ENCODE measurements around the gene BCAT1.
"Not testable (repeated sequence)": the region's sequence is repeated elsewhere in the genome, so short reads cannot be mapped to it uniquely, and the experiment has no call there.

Gene BCAT1

GRCh38 chr12:24896171-24896570 lies 52.7 kb downstream of the BCAT1 start:
- no peak for DNase-seq

GRCh38 chr12:24895612-24896011 lies 53.3 kb downstream of the BCAT1 start:
- no peak for DNase-seq

GRCh38 chr12:24894879-24895278 lies 54.0 kb downstream of the BCAT1 start:
- no peak for DNase-seq

GRCh38 chr12:24890048-24890803 lies 58.7 kb downstream of the BCAT1 start:
- no peak for DNase-seq

GRCh38 chr12:24889411-24889810 lies 59.5 kb downstream of the BCAT1 start:
- DNase-seq, result no peak

- no peak for DNase-seq
These were observed 60.1 kb downstream of the BCAT1 start for GRCh38 chr12:24888813-24889212.

GRCh38 chr12:24884911-24885310 lies 64.0 kb downstream of the BCAT1 start:
- DNase-seq, result no peak

GRCh38 chr12:24881724-24882371 lies 67.1 kb downstream of the BCAT1 start:
- no peak for DNase-seq

- no peak for DNase-seq
These were observed 67.7 kb downstream of the BCAT1 start for GRCh38 chr12:24881227-24881626.

- DNase-seq, result no peak
These were observed 68.2 kb downstream of the BCAT1 start for GRCh38 chr12:24880732-24881131.

GRCh38 chr12:24879644-24880043 lies 69.3 kb downstream of the BCAT1 start:
- DNase-seq, result no peak

GRCh38 chr12:24875014-24875413 lies 73.9 kb downstream of the BCAT1 start:
- no peak for DNase-seq

- DNase-seq, result no peak
These were observed 76.7 kb downstream of the BCAT1 start for GRCh38 chr12:24872211-24872610.

GRCh38 chr12:24866139-24866538 lies 82.8 kb downstream of the BCAT1 start:
- not testable (repeated sequence) for DNase-seq

GRCh38 chr12:24864796-24865125 lies 84.1 kb downstream of the BCAT1 start:
- DNase-seq, result no peak

GRCh38 chr12:24861766-24862540 lies 86.9 kb downstream of the BCAT1 start:
- no peak for DNase-seq

GRCh38 chr12:24860546-24860945 lies 88.4 kb downstream of the BCAT1 start:
- DNase-seq, result no peak

GRCh38 chr12:24856541-24856940 lies 92.4 kb downstream of the BCAT1 start:
- no peak for DNase-seq

GRCh38 chr12:24854908-24855307 lies 94.0 kb downstream of the BCAT1 start:
- DNase-seq, result no peak

- DNase-seq, result no peak
These were observed 94.9 kb downstream of the BCAT1 start for GRCh38 chr12:24854017-24854416.

- no peak for DNase-seq
These were observed 95.3 kb downstream of the BCAT1 start for GRCh38 chr12:24853588-24853987.

- no peak for DNase-seq
These were observed 95.8 kb downstream of the BCAT1 start for GRCh38 chr12:24853094-24853493.

GRCh38 chr12:24852420-24852819 lies 96.5 kb downstream of the BCAT1 start:
- DNase-seq, result no peak

GRCh38 chr12:24851883-24852282 lies 97.0 kb downstream of the BCAT1 start:
- not testable (repeated sequence) for DNase-seq

Data from CD4-positive, alpha-beta T cell treated with Interleukin-17A for 4 hours (primary cell).